H1 (cell line): ENCODE results near the gene PI4KA. TPM values are rescaled to one million over a fixed set of nuclear protein-coding genes. Genes with fewer than 3 reads are reported as not detected.

Experiments
- CTCF ChIA-PET: fragments of 300-600 bp; sonication (Branson Sonifier 250); formaldehyde crosslinking; loops from one replicate; lab custom pipeline; 2021; ENCODE audit not compliant: partially characterized antibody; lab: Charles Lee
- POLR2A ChIA-PET: fragments of 300-600 bp; sonication (Branson Sonifier 250); formaldehyde crosslinking; loops from one replicate; lab custom pipeline; 2021; ENCODE audit warnings: inconsistent platforms; ENCODE audit not compliant: partially characterized antibody; lab: Charles Lee
- DNase-seq, 2 experiments: peaks; one replicate each; pipeline versions ENCODE4 v3.0.0 to v3.0.0-alpha.2; 2010 to 2022; ENCODE audit warnings: low spot score in 2 of 2, low read depth in 1 of 2, mixed read lengths in 1 of 2
- FAIRE-seq: peaks from 2 replicates; lab custom pipeline; 2011; peaks lifted over from hg19 to GRCh38; lab: Jason Lieb, UNC
- H2AFZ ChIP-seq: 2 replicates; pipeline ENCODE4 v1.8.1; 2012; ENCODE audit warnings: low read length, inconsistent platforms
- H2AK5ac ChIP-seq: 2 replicates; pipeline ENCODE4 v1.6.1; 2013; ENCODE audit warnings: low read depth, low read length
- H2BK120ac ChIP-seq: replicated peaks from 2 replicates; pipeline ENCODE3; 2013; ENCODE audit warnings: low read depth, low read length, inconsistent platforms
- H2BK12ac ChIP-seq: 2 replicates; pipeline ENCODE4 v1.6.1; 2013; ENCODE audit warnings: low read depth, low read length
- H2BK15ac ChIP-seq: 2 replicates; pipeline ENCODE4 v1.6.1; 2013; ENCODE audit warnings: low read length
- H2BK20ac ChIP-seq: 2 replicates; pipeline ENCODE4 v1.6.1; 2013; ENCODE audit warnings: low read length
- H2BK5ac ChIP-seq: 2 replicates; pipeline ENCODE4 v1.6.1; 2013; ENCODE audit warnings: low read depth, low read length
- H3K14ac ChIP-seq: 2 replicates; pipeline ENCODE4 v1.6.1; 2013; ENCODE audit warnings: inconsistent platforms; ENCODE audit not compliant: insufficient read length
- H3K18ac ChIP-seq: 2 replicates; pipeline ENCODE4 v1.6.1; 2013; ENCODE audit warnings: low read length; ENCODE audit errors: extremely low read depth
- H3K23ac ChIP-seq: 2 replicates; pipeline ENCODE4 v1.6.1; 2013; ENCODE audit warnings: inconsistent platforms; ENCODE audit not compliant: insufficient read length
- H3K23me2 ChIP-seq: 2 replicates; pipeline ENCODE4 v1.6.1; 2013; ENCODE audit warnings: low read depth, low read length
- H3K27ac ChIP-seq: 2 replicates; pipeline ENCODE4 v1.6.1; 2011; ENCODE audit warnings: low read depth, low read length, inconsistent platforms
- H3K27me3 ChIP-seq, 4 experiments: replicated peaks in 1 of 4; 1 replicate in 1 of 4; 2 replicates in 3 of 4; pipeline versions ENCODE4 v1.6.1 to v1.8.1; 2011 to 2013; ENCODE audit warnings: low read length in 3 of 4, mild to moderate bottlenecking in 3 of 4, inconsistent platforms in 2 of 4, mixed read lengths in 2 of 4, moderate library complexity in 1 of 4; ENCODE audit not compliant: control insufficient read depth in 3 of 4, insufficient read depth in 3 of 4; ENCODE audit errors: extremely low read depth in 1 of 4
- H3K36me3 ChIP-seq, 4 experiments: 2 replicates each; pipeline versions ENCODE4 v1.6.1 to v1.8.1; 2011 to 2013; ENCODE audit warnings: mild to moderate bottlenecking in 4 of 4, low read length in 3 of 4, moderate library complexity in 2 of 4, control low read depth in 1 of 4, inconsistent platforms in 1 of 4; ENCODE audit not compliant: insufficient read depth in 4 of 4, control insufficient read depth in 2 of 4
- H3K4ac ChIP-seq: replicated peaks from 2 replicates; pipeline ENCODE3; 2013; ENCODE audit warnings: low read length, low read depth, mixed read lengths, inconsistent platforms; ENCODE audit not compliant: insufficient read length
- H3K4me1 ChIP-seq, 4 experiments: replicated peaks in 1 of 4; 1 replicate in 1 of 4; 2 replicates in 3 of 4; pipeline versions ENCODE4 v1.6.1 to v1.8.1; 2011 to 2013; ENCODE audit warnings: low read length in 3 of 4, inconsistent platforms in 2 of 4, mixed read lengths in 1 of 4; ENCODE audit not compliant: insufficient read depth in 4 of 4, control insufficient read depth in 3 of 4
- H3K4me2 ChIP-seq, 2 experiments: 2 replicates each; pipeline versions ENCODE4 v1.6.1 to v1.8.1; 2011 to 2013; ENCODE audit warnings: low read depth in 2 of 2, low read length in 2 of 2, control low read depth in 1 of 2, inconsistent platforms in 1 of 2, mild to moderate bottlenecking in 1 of 2; ENCODE audit not compliant: insufficient read depth in 1 of 2
- H3K4me3 ChIP-seq, 4 experiments: fragments of 200-600, 300-600 bp in 1 of 4; sonication (generic), shearing (Covaris generic), sonication (Bioruptor Twin) in 1 of 4; 2 replicates each; pipeline versions ENCODE4 v1.5.1 to v1.8.1; 2011 to 2016; ENCODE audit warnings: low read length in 4 of 4, low read depth in 3 of 4, control low read depth in 2 of 4, inconsistent platforms in 2 of 4, mild to moderate bottlenecking in 2 of 4, mixed read lengths in 1 of 4, moderate library complexity in 1 of 4; ENCODE audit not compliant: insufficient read depth in 2 of 4; ENCODE audit errors: extremely low read depth in 1 of 4
- H3K56ac ChIP-seq: replicated peaks from 2 replicates; pipeline ENCODE3; 2013; ENCODE audit warnings: low read depth, mild to moderate bottlenecking, mixed read lengths, low read length, inconsistent platforms; ENCODE audit not compliant: insufficient read length
- H3K79me1 ChIP-seq: 2 replicates; pipeline ENCODE4 v1.6.1; 2013; ENCODE audit warnings: low read depth, low read length, control low read depth
- H3K79me2 ChIP-seq, 2 experiments: 2 replicates each; pipeline versions ENCODE4 v1.6.1 to v1.8.1; 2012 to 2013; ENCODE audit warnings: low read length in 2 of 2, mild to moderate bottlenecking in 2 of 2, inconsistent platforms in 1 of 2; ENCODE audit not compliant: insufficient read depth in 2 of 2, control insufficient read depth in 1 of 2
- H3K9ac ChIP-seq, 4 experiments: replicated peaks in 1 of 4; 1 replicate in 1 of 4; 2 replicates in 3 of 4; pipeline versions ENCODE4 v1.6.1 to v1.8.1; 2011 to 2013; ENCODE audit warnings: low read depth in 3 of 4, low read length in 3 of 4, control low read depth in 2 of 4, mild to moderate bottlenecking in 2 of 4, moderate library complexity in 2 of 4, inconsistent platforms in 1 of 4; ENCODE audit errors: extremely low read depth in 1 of 4
- H3K9me3 ChIP-seq, 2 experiments: 2 replicates each; pipeline versions ENCODE4 v1.6.1 to v1.8.1; 2012 to 2013; ENCODE audit warnings: mild to moderate bottlenecking in 2 of 2, moderate library complexity in 2 of 2, control low read depth in 1 of 2, inconsistent platforms in 1 of 2, low read depth in 1 of 2, low read length in 1 of 2, mixed read lengths in 1 of 2; ENCODE audit not compliant: insufficient read depth in 2 of 2
- H4K20me1 ChIP-seq, 2 experiments: replicated peaks in 1 of 2; 2 replicates each; pipeline versions ENCODE3 to v1.8.1; 2011 to 2013; ENCODE audit warnings: inconsistent platforms in 2 of 2, low read length in 2 of 2, mild to moderate bottlenecking in 1 of 2; ENCODE audit not compliant: insufficient read depth in 2 of 2, control insufficient read depth in 1 of 2
- H4K5ac ChIP-seq: 2 replicates; pipeline ENCODE4 v1.6.1; 2013; ENCODE audit warnings: low read length, low read depth, mixed read lengths, inconsistent platforms; ENCODE audit not compliant: insufficient read length
- H4K8ac ChIP-seq: 2 replicates; pipeline ENCODE4 v1.8.0; 2013; ENCODE audit warnings: mild to moderate bottlenecking, moderate library complexity, low read length, inconsistent platforms; ENCODE audit not compliant: insufficient read depth; ENCODE audit errors: extremely low read depth
- H4K91ac ChIP-seq: replicated peaks from 2 replicates; pipeline ENCODE3; 2013; ENCODE audit warnings: low read length, mixed read lengths, inconsistent platforms; ENCODE audit not compliant: insufficient read length
- CEBPB ChIP-seq: IDR thresholded peaks from 2 replicates; pipeline ENCODE4 v1.6.1; 2012; ENCODE audit warnings: low read depth, low read length
- EP300 ChIP-seq, 2 experiments: IDR thresholded peaks; 1 replicate in 1 of 2; 2 replicates in 1 of 2; pipeline ENCODE4 v1.6.1; 2011 to 2012; ENCODE audit warnings: low read depth in 2 of 2, low read length in 2 of 2, mild to moderate bottlenecking in 2 of 2, borderline replicate concordance in 1 of 2, inconsistent platforms in 1 of 2, moderate library complexity in 1 of 2
- KDM5A ChIP-seq: fragments of 200-600 bp; IDR thresholded peaks from 2 replicates; pipeline ENCODE4 v1.7.1; 2012; ENCODE audit warnings: mild to moderate bottlenecking, low read length, inconsistent platforms, mixed read lengths
- SP4 ChIP-seq: IDR thresholded peaks from 2 replicates; pipeline ENCODE4 v1.6.1; 2012; ENCODE audit warnings: low read length, inconsistent platforms
- TBP ChIP-seq: IDR thresholded peaks from 2 replicates; pipeline ENCODE4 v1.6.1; 2011; ENCODE audit warnings: low read depth, low read length, improper control_type of control experiment
- TCF12 ChIP-seq: IDR thresholded peaks from 2 replicates; pipeline ENCODE4 v1.6.1; 2011; ENCODE audit warnings: low read depth, mild to moderate bottlenecking, low read length
- TEAD4 ChIP-seq: IDR thresholded peaks from 2 replicates; pipeline ENCODE4 v1.6.1; 2012; ENCODE audit warnings: low read depth, low read length, inconsistent platforms, mixed read lengths
- ZNF274 ChIP-seq: IDR thresholded peaks from 2 replicates; pipeline ENCODE4 v1.7.0; 2012; ENCODE audit warnings: low read length, borderline replicate concordance; ENCODE audit errors: extremely low read depth
- WGBS, 2 experiments: shearing (Covaris generic) in 1 of 2; methylation state at CpG; one replicate each; pipeline versions ENCODE4 v1.1.6 to v1.1.7; 2013 to 2015; ENCODE audit warnings: low lambda C conversion rate in 2 of 2, mixed read lengths in 2 of 2, inconsistent platforms in 1 of 2, low coverage in 1 of 2, missing lambda C conversion rate in 1 of 2; ENCODE audit not compliant: insufficient replicate concordance in 2 of 2, insufficient coverage in 1 of 2, insufficient read length in 1 of 2; ENCODE audit errors: extremely low coverage in 1 of 2, missing lambda C conversion rate in 1 of 2; 5-methylcytosine and 5-hydroxymethylcytosine counted together
- polyA plus RNA-seq, 7 experiments: library from polyadenylated mRNA; depleted of rRNA in 3 of 7; stranded (reverse) in 5 of 7; unstranded in 2 of 7; fragments of >200 nt in 5 of 7; fragments of 200-250 nt in 2 of 7; gene quantifications; 1 replicate in 5 of 7; 2 replicates in 1 of 7; 4 replicates in 1 of 7; pipeline versions ENCODE4 v1.2.1 to v1.2.3, GENCODE V29; 2011 to 2013; ENCODE audit warnings: missing spikeins in 2 of 7, mixed read lengths in 2 of 7
- total RNA-seq: library from RNA; stranded (reverse); fragmentation: NEBNext Ultra II Directional; extraction: Animal tissue kit (Norgen Biotek cat#: 25700); gene quantifications from 2 replicates; pipeline ENCODE4 v1.2.1, GENCODE V29; 2021

The PI4KA gene
- total and polyA plus RNA-seq, 2 of the 8 experiments (the other 6 are each of a cell fraction or from before 2014, with no cell fraction given): 22.5 to 37.7 TPM

GRCh38 chr22:20764729-20765128 is 93.9 kb downstream of the PI4KA start:
- H3K79me2 ChIP-seq: no peaks in the 10 kb centered on the region
- no peak overlapping the region for H3K4ac ChIP-seq
- no peak overlapping the region for H3K9ac ChIP-seq
- FAIRE-seq (no peak), DNase-seq (no peak)
- H2BK5ac ChIP-seq: no peak overlapping the region
- H2AFZ ChIP-seq: no peak overlapping the region
- no peak overlapping the region for H2BK20ac ChIP-seq
- H4K20me1 ChIP-seq: peaks cover 2 to 4% of the 10 kb centered on the region in 2 experiments
- H3K36me3 ChIP-seq: peaks cover 0 to 8% (median 3%) of the 10 kb centered on the region in 4 experiments; a peak in 4 of 8 replicates
- WGBS, 2 experiments: 88% methylated on average over 10 of the region's 10 CpGs; no CpG with 5 or more reads in 1 of the 2 experiments
- H3K56ac ChIP-seq: no peak overlapping the region
- no peak overlapping the region for H2BK15ac ChIP-seq
- H2BK12ac ChIP-seq: no peak overlapping the region
- no peaks in the 10 kb centered on the region for H3K23me2 ChIP-seq
- no peaks in the 10 kb centered on the region for H3K9me3 ChIP-seq
- H4K8ac ChIP-seq: no peak overlapping the region; the same call in 1 of the 2 replicates
- no peaks in the 10 kb centered on the region for H3K79me1 ChIP-seq
- TF ChIP-seq TBP (no peak), EP300 (IDR thresholded peaks at IDR 0.05; ENCODE audit: borderline replicate concordance in 1 of 2, low read depth in 2 of 2, low read length in 2 of 2) (no peak), TCF12 (no peak), TEAD4 (no peak), KDM5A (no peak), ZNF274 (no peak), SP4 (no peak), CEBPB (no peak)
- H2AK5ac ChIP-seq: no peak overlapping the region
- H3K18ac ChIP-seq: no peak overlapping the region
- no peak overlapping the region for H3K4me2 ChIP-seq
- no peak overlapping the region for H3K4me3 ChIP-seq
- no peak overlapping the region for H3K14ac ChIP-seq
- H3K27ac ChIP-seq: no peak overlapping the region
- H3K27me3 ChIP-seq: no peaks in the 10 kb centered on the region
- no peak overlapping the region for H2BK120ac ChIP-seq
- ChIA-PET POLR2A (no interaction called here), CTCF (interaction anchor here (1.1 to 1.9 kb wide), 4 partner anchors 8 to 20 kb away, joined by 3 to 8 read pairs (median 3); no protein-coding TSS in a partner anchor)
- H4K5ac ChIP-seq: no peak overlapping the region
- H3K23ac ChIP-seq: no peak overlapping the region
- no peak overlapping the region for H4K91ac ChIP-seq
- H3K4me1 ChIP-seq: no peaks in the 10 kb centered on the region
